ENCODE results near the gene ADARB2. TPM values are rescaled to one million over a fixed set of nuclear protein-coding genes. Genes with fewer than 3 reads are reported as not detected.

Gene ADARB2
- total and polyA plus RNA-seq, 4 donors: 0.55 to 0.70 (median 0.59) TPM; not detected in 1

DNA sequence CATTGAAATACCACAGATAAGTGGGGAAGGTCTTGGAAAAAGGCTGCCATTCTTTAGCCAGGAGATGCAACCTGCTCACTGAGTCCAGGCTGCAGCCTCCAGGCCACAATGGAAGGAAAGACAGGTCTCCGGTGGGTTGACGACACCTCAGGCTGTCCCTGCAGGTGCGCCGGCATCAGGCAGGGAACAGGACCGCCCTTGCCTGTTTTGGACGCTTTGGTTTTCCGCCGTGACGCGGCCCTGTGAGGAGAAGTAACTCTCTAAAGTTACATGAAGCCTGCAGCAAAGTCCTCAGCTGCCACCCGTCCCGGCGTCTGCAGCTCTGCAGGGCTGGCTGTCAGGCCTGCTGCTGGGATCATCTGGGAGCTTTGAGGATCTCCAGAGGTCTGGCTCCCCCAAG is 534.1 kb downstream of the ADARB2 start:
- no peak overlapping the region for H3K9ac ChIP-seq (ENCODE audit: low read depth in 1 of 2, low read length in 2 of 2)
- no peaks in the 10 kb centered on the region for H3K9me3 ChIP-seq (ENCODE audit: control insufficient read depth in 4 of 4, low read length in 3 of 4)
- WGBS: 82% methylated on average over 13 of the region's 13 CpGs
- no peaks in the 10 kb centered on the region for H3K27me3 ChIP-seq (ENCODE audit: control insufficient read depth in 4 of 4, insufficient read depth in 4 of 4, low read length in 3 of 4)
- H3K27ac ChIP-seq (ENCODE audit: low read depth in 1 of 2, low read length in 2 of 2): no peak overlapping the region
- H3K36me3 ChIP-seq (ENCODE audit: control insufficient read depth in 4 of 4, insufficient read depth in 3 of 4, low read depth in 1 of 4, low read length in 3 of 4): no peaks in the 10 kb centered on the region
- TF ChIP-seq FOXA1 (IDR thresholded peaks at IDR 0.05): no peak
- TF ChIP-seq SP1 (IDR thresholded peaks at IDR 0.05): no peak
- no peak for TF ChIP-seq EGR1 (IDR thresholded peaks at IDR 0.05; ENCODE audit: low read depth in 2 of 2)
- TF ChIP-seq, protein P1, sequence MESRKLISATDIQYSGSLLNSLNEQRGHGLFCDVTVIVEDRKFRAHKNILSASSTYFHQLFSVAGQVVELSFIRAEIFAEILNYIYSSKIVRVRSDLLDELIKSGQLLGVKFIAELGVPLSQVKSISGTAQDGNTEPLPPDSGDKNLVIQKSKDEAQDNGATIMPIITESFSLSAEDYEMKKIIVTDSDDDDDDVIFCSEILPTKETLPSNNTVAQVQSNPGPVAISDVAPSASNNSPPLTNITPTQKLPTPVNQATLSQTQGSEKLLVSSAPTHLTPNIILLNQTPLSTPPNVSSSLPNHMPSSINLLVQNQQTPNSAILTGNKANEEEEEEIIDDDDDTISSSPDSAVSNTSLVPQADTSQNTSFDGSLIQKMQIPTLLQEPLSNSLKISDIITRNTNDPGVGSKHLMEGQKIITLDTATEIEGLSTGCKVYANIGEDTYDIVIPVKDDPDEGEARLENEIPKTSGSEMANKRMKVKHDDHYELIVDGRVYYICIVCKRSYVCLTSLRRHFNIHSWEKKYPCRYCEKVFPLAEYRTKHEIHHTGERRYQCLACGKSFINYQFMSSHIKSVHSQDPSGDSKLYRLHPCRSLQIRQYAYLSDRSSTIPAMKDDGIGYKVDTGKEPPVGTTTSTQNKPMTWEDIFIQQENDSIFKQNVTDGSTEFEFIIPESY (IDR thresholded peaks at IDR 0.05): no peak
- TF ChIP-seq HNF4A (conservative IDR thresholded peaks at IDR 0.05): no peak
- TF ChIP-seq, protein P2, sequence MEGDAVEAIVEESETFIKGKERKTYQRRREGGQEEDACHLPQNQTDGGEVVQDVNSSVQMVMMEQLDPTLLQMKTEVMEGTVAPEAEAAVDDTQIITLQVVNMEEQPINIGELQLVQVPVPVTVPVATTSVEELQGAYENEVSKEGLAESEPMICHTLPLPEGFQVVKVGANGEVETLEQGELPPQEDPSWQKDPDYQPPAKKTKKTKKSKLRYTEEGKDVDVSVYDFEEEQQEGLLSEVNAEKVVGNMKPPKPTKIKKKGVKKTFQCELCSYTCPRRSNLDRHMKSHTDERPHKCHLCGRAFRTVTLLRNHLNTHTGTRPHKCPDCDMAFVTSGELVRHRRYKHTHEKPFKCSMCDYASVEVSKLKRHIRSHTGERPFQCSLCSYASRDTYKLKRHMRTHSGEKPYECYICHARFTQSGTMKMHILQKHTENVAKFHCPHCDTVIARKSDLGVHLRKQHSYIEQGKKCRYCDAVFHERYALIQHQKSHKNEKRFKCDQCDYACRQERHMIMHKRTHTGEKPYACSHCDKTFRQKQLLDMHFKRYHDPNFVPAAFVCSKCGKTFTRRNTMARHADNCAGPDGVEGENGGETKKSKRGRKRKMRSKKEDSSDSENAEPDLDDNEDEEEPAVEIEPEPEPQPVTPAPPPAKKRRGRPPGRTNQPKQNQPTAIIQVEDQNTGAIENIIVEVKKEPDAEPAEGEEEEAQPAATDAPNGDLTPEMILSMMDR (IDR thresholded peaks at IDR 0.05; ENCODE audit: low read depth, low read length, missing input control): no peak
- TF ChIP-seq FOXA2 (IDR thresholded peaks at IDR 0.05): no peak
- TF ChIP-seq, protein P3, sequence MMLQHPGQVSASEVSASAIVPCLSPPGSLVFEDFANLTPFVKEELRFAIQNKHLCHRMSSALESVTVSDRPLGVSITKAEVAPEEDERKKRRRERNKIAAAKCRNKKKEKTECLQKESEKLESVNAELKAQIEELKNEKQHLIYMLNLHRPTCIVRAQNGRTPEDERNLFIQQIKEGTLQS (IDR thresholded peaks at IDR 0.05): no peak
- no peak for TF ChIP-seq TAF1 (conservative IDR thresholded peaks at IDR 0.05)
- no peak for TF ChIP-seq HNF4G (IDR thresholded peaks at IDR 0.05)
- no peak for TF ChIP-seq GABPA (IDR thresholded peaks at IDR 0.05 in 1 of 2, conservative IDR thresholded peaks at IDR 0.05 in 1 of 2)
- H3K4me3 ChIP-seq (ENCODE audit: low read depth in 1 of 3, low read length in 3 of 3): no peak overlapping the region
- H3K4me1 ChIP-seq (ENCODE audit: control insufficient read depth in 4 of 4, insufficient read depth in 4 of 4, low read length in 3 of 4): no peaks in the 10 kb centered on the region
- DNase-seq (ENCODE audit: low spot score): no peak

DNA sequence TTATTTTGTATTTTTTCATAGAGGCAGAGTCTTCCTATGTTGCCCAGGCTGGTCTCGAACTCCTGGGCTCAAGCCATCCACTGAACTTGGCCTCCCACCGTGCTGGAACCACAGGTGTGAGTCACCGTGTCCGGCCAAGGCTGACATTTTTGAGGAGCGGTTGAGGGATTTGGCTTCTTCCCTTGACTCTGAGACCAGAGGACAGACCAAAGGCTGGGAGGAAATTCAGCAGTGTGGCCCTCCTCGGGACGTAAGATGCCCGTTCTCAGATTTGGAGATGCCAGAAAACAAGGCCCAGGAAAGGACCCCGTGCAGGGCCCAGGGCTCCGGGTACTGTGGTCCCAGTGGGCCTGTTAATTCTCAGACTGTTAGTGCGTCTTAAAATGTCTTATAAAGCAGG is 535.0 kb downstream of the ADARB2 start:
- Histone ChIP-seq H3K4me3 (ENCODE audit: low read depth in 1 of 3, low read length in 3 of 3) (no peak overlapping the region), H3K4me1 (ENCODE audit: control insufficient read depth in 4 of 4, insufficient read depth in 4 of 4, low read length in 3 of 4) (no peaks in the 10 kb centered on the region), H3K36me3 (ENCODE audit: control insufficient read depth in 4 of 4, insufficient read depth in 3 of 4, low read depth in 1 of 4, low read length in 3 of 4) (no peaks in the 10 kb centered on the region), H3K27me3 (ENCODE audit: control insufficient read depth in 4 of 4, insufficient read depth in 4 of 4, low read length in 3 of 4) (no peaks in the 10 kb centered on the region), H3K9ac (ENCODE audit: low read depth in 1 of 2, low read length in 2 of 2) (no peak overlapping the region), H3K9me3 (ENCODE audit: control insufficient read depth in 4 of 4, low read length in 3 of 4) (no peaks in the 10 kb centered on the region), H3K27ac (ENCODE audit: low read depth in 1 of 2, low read length in 2 of 2) (no peak overlapping the region)
- TF ChIP-seq FOXA2 (IDR thresholded peaks at IDR 0.05) (no peak), RAD21 (IDR thresholded peaks at IDR 0.05) (no peak), SP1 (IDR thresholded peaks at IDR 0.05) (no peak), NR2F2 (IDR thresholded peaks at IDR 0.05) (no peak), YY1 (IDR thresholded peaks at IDR 0.05) (no peak), HNF4A (conservative IDR thresholded peaks at IDR 0.05) (no peak), GABPA (IDR thresholded peaks at IDR 0.05 in 1 of 2, conservative IDR thresholded peaks at IDR 0.05 in 1 of 2) (no peak), EGR1 (IDR thresholded peaks at IDR 0.05; ENCODE audit: low read depth in 2 of 2) (no peak), HNF4G (IDR thresholded peaks at IDR 0.05) (no peak)
- TF ChIP-seq, protein P3 (IDR thresholded peaks at IDR 0.05): no peak
- DNase-seq (ENCODE audit: low spot score): no peak
- WGBS: 87% methylated on average over 11 of the region's 11 CpGs
